Testis (tissue), 3 donors: ENCODE results near the gene SLC6A17. TPM values are rescaled to one million over a fixed set of nuclear protein-coding genes. Genes with fewer than 3 reads are reported as not detected.

Experiments used
- DNase-seq: peaks from one replicate; pipeline ENCODE4 v3.0.0-alpha.2; 2019
- H3K27ac ChIP-seq, 2 donors: fragments of 200-600 bp; sonication (generic); one replicate each; pipeline ENCODE4 v1.5.1; 2019
- H3K27me3 ChIP-seq: fragments of 200-600 bp; sonication (generic); one replicate; pipeline ENCODE4 v1.5.1; 2019
- H3K36me3 ChIP-seq: fragments of 200-600 bp; sonication (generic); one replicate; pipeline ENCODE4 v1.5.1; 2017; ENCODE audit warnings: low read depth; ENCODE audit errors: missing control alignments
- H3K4me1 ChIP-seq: fragments of 200-600 bp; sonication (generic); one replicate; pipeline ENCODE4 v1.5.1; 2019
- H3K4me3 ChIP-seq, 2 donors: fragments of 200-600 bp; sonication (generic); one replicate each; pipeline ENCODE4 v1.5.1; 2017 to 2019
- H3K9me3 ChIP-seq: fragments of 200-600 bp; sonication (generic); one replicate; pipeline ENCODE4 v1.5.1; 2017
- POLR2A ChIP-seq: fragments of 450-650 bp; IDR thresholded peaks from one replicate; pipeline ENCODE4 v1.6.1; 2017; ENCODE audit warnings: antibody characterized with exemption, mild to moderate bottlenecking, moderate library complexity
- WGBS, 2 donors: methylation state at CpG; one replicate each; pipeline ENCODE4 v1.1.5; 2018; 5-methylcytosine and 5-hydroxymethylcytosine counted together
- intact Hi-C: fragments of 100-400 bp; cut with DNase I; formaldehyde crosslinking; loops from one replicate; pipeline ENCODE4 v1.15.1; 2023; ENCODE audit warnings: low total_unique reads
- polyA plus RNA-seq: library from polyadenylated mRNA; stranded (reverse); fragments of 350-450 nt; fragmentation: Illumina TruSeq; extraction: RNeasy Lipid Tissue Mini Kit (QIAGEN cat#74804); gene quantifications from one replicate; pipeline ENCODE4 v1.2.3, GENCODE V29; 2014; ENCODE audit warnings: low read depth, low replicate concordance; ENCODE audit not compliant: insufficient read depth
- total RNA-seq, 2 donors: library from RNA; depleted of rRNA; stranded (reverse); fragments of >200 nt; gene quantifications; one replicate each; pipeline ENCODE4 v1.2.3, GENCODE V29; 2016
- TF ChIP-seq, protein P1 (sequence below), 3 experiments: fragments of 450-650 bp in 2 of 3; fragments of 200-600 bp in 1 of 3; sonication (generic) in 1 of 3; IDR thresholded peaks; one replicate each; pipeline ENCODE4 v1.5.1; 2016 to 2019; ENCODE audit warnings: antibody characterized with exemption in 3 of 3, mild to moderate bottlenecking in 2 of 3, moderate library complexity in 1 of 3

SLC6A17 gene
- total and polyA plus RNA-seq, 3 donors from 2014 or later: 3.6 to 5.3 (median 4.5) TPM

GRCh38 chr1:110197905-110198629, 47.8 kb downstream of the SLC6A17 start:
- 92 to 96% methylated on average over 21 to 22 of the region's 23 CpGs for WGBS, 2 donors
- Histone ChIP-seq H3K4me3 (no peak overlapping the region), H3K36me3 (no peaks in the 10 kb centered on the region), H3K4me1 (no peaks in the 10 kb centered on the region), H3K27ac (no peak overlapping the region), H3K9me3 (no peaks in the 10 kb centered on the region), H3K27me3 (no peaks in the 10 kb centered on the region)
- no peak for DNase-seq
- no peak for TF ChIP-seq POLR2A
- TF ChIP-seq, protein P1, sequence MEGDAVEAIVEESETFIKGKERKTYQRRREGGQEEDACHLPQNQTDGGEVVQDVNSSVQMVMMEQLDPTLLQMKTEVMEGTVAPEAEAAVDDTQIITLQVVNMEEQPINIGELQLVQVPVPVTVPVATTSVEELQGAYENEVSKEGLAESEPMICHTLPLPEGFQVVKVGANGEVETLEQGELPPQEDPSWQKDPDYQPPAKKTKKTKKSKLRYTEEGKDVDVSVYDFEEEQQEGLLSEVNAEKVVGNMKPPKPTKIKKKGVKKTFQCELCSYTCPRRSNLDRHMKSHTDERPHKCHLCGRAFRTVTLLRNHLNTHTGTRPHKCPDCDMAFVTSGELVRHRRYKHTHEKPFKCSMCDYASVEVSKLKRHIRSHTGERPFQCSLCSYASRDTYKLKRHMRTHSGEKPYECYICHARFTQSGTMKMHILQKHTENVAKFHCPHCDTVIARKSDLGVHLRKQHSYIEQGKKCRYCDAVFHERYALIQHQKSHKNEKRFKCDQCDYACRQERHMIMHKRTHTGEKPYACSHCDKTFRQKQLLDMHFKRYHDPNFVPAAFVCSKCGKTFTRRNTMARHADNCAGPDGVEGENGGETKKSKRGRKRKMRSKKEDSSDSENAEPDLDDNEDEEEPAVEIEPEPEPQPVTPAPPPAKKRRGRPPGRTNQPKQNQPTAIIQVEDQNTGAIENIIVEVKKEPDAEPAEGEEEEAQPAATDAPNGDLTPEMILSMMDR (IDR thresholded peaks at IDR 0.05): no peak
- intact Hi-C loops: loop anchor here (10.0 kb wide), 1 partner anchor 267 kb away; no protein-coding TSS in a partner anchor

DNA sequence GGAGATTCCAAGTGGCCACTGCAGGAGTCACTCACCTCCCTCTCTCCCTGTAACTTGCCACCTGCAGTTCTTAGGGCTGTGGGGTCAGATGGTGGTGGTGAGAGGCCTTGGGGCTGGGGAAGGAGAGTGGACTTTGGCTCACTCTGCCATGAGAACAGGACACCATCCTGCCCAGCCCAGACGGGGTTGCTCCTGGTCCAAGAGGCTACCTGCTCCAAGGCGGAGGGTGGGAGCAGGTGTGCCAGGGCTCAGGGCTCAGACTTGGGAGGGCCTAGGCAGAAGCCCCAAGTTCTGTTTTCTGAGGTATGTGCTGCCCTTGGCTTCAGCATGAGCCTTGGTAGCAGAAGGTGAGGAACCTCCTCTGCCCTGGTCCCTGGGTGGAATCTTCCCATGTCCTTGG, 48.5 kb downstream of the SLC6A17 start:
- H3K4me3 ChIP-seq: no peak overlapping the region
- no peaks in the 10 kb centered on the region for H3K9me3 ChIP-seq
- intact Hi-C loops: loop anchor here (10.0 kb wide), 1 partner anchor 266 kb away; no protein-coding TSS in a partner anchor
- TF ChIP-seq, protein P1 (IDR thresholded peaks at IDR 0.05): no peak
- TF ChIP-seq POLR2A: no peak
- no peaks in the 10 kb centered on the region for H3K4me1 ChIP-seq
- no peak for DNase-seq
- H3K27ac ChIP-seq: no peak overlapping the region
- H3K27me3 ChIP-seq: no peaks in the 10 kb centered on the region
- WGBS, 2 donors: 100% methylated on average over 2 of the region's 2 CpGs
- no peaks in the 10 kb centered on the region for H3K36me3 ChIP-seq

GRCh38 chr1:110200190-110200589, 49.9 kb downstream of the SLC6A17 start:
- Histone ChIP-seq H3K27ac (no peak overlapping the region), H3K36me3 (no peaks in the 10 kb centered on the region), H3K4me1 (no peaks in the 10 kb centered on the region), H3K4me3 (no peak overlapping the region), H3K27me3 (no peaks in the 10 kb centered on the region), H3K9me3 (no peaks in the 10 kb centered on the region)
- 42 to 60% methylated on average over 2 of the region's 2 CpGs for WGBS, 2 donors
- no peak for DNase-seq
- TF ChIP-seq, protein P1 (IDR thresholded peaks at IDR 0.05): no peak
- no peak for TF ChIP-seq POLR2A
- intact Hi-C loops: loop anchor here (10.0 kb wide), 1 partner anchor 295 kb away; no protein-coding TSS in a partner anchor

- no peaks in the 10 kb centered on the region for H3K27me3 ChIP-seq
- no peak overlapping the region for H3K4me3 ChIP-seq
- no peak overlapping the region for H3K27ac ChIP-seq
- WGBS, 2 donors: 81 to 83% methylated on average over 14 of the region's 14 CpGs
- no peak for DNase-seq
- intact Hi-C loops: loop anchor here (10.0 kb wide), 1 partner anchor 294 kb away; no protein-coding TSS in a partner anchor
- no peaks in the 10 kb centered on the region for H3K36me3 ChIP-seq
- no peaks in the 10 kb centered on the region for H3K4me1 ChIP-seq
- TF ChIP-seq POLR2A: no peak
- TF ChIP-seq, protein P1 (IDR thresholded peaks at IDR 0.05): no peak
- no peaks in the 10 kb centered on the region for H3K9me3 ChIP-seq
Measured at GRCh38 chr1:110200666-110201065, 50.4 kb downstream of the SLC6A17 start.
